Stimulated activated CD4-positive, alpha-beta T cell treated with anti-CD3 and anti-CD28 coated beads, TNF-alpha, amount 100 ng/mL, for 24 hours (primary cell): ENCODE results near the gene TIAM1.

Source experiments
- DNase-seq, 3 experiments: peaks; one replicate each; pipeline ENCODE4 v3.0.0-alpha.2; 2020; ENCODE audit warnings: low read depth in 3 of 3

Gene TIAM1

DNA sequence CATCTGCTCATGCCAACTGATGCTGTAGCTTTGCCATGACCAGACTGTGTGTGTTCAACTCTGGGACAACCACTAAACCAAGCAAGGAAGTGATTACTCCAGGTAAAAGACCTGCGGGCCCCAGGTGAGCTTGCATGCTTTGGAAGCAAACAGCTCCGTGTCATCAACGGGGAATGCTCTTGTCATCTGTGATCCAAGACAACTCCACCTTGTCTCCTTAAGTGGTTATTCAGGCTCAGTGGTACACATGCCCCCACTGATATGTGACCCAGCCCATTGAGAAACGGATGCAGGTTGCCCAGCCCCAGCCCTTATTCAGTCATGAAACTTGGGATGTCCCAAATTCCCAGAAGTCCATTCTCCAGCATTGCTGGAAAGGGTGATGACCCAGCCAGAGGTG, 89.0 kb downstream of the TIAM1 start:
- DNase-seq, result no peak

DNA sequence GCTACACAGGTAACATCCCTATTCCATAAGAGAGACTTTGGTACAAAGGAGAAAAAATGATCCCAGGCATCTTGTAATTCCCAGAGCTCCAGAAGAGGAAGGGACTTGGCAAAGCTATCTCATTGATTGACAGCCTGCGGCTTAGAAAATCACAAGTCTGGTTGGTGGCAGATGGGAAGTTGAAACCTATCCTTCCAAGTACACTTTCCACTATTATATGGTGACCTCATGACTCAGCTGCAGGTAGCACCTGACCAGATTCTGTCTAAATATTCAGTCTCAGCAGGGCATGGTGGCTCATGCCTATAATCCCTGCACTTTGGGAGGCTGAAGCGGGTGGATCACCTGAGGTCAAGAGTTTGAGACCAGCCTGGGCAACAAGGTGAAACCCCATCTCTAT, 89.9 kb downstream of the TIAM1 start:
- no peak for DNase-seq

DNA sequence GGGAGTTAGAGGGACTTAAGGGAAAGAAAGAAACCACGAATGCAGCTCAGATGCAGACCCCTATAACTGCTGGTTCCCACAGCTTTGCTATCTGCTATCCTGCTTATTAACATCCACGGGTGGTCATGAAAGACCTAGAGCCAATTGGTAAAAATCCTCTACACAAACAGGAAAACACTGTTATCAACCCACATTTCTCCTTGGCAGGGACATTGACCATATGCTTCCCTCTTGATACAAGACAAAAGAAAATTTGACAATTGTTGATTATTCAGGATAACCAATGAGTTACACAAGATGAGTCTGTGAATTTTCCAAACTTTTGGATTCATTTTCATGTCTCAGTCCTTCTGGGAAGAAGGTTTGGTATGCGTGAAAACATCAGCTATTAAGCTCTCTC, 90.4 kb downstream of the TIAM1 start:
- DNase-seq, result no peak

DNA sequence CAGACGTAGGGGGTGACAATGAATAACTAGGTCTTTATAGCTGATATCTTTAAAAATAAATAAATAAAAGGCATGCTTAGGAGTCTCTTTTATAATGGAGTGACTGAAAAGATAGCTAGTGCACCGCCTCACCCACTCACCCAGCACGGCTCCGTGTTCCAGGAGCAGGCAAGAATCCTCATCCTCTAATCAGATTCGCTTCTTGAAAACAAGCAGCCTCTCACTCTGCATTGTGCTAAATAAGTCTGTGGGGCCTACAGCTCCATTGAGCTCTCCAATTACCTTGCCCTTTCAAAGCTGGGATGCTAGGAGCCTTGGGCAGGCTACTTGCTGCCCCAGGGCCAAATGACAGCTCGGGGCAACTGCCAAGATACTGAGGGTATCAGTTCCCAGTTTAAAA, 91.5 kb downstream of the TIAM1 start:
- DNase-seq, result no peak

DNA sequence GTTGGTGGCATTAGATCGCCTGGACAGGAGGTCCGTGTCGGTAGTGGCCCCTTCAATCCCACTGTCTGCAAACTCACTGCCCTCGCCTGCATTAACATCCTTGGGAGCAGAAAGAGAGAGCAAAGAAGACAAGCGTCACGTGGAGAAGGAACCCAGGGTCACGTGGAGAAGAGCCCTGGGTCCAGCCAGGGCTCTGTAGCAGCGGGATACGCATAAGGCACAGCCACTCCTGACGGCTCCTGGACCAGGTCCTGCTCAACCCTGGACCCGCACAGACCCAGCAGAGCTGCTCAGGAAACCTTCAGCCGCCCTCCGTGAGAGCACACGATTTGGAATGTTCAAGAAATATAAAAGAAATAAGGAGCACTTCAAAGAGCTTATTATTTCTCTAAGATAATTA, 92.0 kb downstream of the TIAM1 start:
- no peak for DNase-seq

DNA sequence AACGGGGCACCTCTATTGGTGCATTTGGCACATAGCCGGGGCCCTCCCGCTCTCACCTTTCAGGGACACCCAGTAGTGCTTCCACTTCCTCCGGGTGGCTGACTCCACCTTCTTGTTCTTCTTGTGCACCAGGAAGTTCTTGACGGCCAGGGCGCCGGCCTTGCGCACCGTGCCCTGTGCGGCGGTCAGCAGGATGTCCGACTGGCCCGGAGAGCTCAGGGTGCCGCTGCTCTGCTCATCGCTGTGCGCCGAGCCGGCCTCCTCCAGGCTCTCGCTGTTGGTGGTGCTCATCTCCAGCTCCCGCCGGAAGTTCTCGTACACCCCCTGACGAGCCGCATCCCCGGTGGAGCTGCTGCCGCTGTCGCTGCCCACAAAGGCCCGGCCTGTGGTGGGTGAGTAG, 92.4 kb downstream of the TIAM1 start:
- no peak for DNase-seq

DNA sequence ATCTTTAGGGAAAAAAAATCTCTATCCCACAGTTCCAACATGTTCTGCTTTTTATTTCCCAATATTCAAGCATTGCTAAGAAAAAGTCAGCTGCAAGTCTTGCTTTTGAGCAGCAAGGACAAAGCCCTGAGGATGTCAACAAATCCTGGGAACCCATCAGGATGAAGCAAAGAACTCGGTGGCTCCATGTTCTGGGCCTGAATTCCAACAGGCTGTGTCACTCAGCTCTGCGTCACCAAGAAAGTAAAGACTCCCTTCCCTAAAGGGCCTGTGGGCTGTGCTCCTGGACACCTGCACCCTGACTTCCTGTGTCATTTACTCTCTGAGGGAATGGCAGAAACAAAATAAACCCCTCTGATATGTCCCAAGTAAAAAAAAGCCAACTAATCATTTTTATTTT, 95.5 kb downstream of the TIAM1 start:
- DNase-seq, result no peak

DNA sequence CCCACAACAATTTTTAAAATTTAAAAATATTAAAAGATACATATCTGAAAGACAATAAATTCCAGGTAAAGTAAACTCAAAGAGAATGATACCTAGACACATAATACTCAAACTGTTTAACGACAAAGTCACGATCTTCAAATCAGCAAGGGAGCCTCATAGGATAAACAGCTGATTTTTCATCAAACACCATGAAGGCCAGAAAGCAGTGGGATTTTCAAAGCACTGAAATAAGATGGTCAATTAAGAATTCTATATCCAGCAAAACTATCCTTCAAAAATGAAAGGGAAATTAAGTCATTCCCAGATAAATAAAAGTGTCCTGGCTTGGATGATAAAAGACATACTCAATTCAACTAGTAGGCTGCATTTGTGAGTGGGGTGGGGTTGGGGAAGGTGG, 100.5 kb downstream of the TIAM1 start:
- no peak for DNase-seq

DNA sequence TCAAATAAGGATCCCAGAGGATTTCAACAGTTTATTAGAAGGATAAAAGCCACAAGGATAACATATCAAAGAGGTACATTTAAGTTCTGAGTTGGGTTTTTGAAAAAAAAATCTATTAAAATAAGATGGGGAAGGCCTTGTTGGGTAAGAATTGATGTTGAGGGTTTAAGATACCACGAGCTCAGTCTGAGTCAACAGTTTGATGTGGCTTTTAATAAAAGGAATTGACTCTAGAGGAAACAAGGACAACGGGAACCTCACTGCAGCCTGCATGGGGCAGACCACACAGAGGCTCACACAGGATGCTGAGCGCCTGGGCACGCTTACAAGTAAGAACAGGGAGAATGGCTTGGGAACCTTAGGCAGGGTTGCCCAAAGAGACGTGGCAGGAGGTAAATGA, 107.5 kb downstream of the TIAM1 start:
- DNase-seq, result no peak

DNA sequence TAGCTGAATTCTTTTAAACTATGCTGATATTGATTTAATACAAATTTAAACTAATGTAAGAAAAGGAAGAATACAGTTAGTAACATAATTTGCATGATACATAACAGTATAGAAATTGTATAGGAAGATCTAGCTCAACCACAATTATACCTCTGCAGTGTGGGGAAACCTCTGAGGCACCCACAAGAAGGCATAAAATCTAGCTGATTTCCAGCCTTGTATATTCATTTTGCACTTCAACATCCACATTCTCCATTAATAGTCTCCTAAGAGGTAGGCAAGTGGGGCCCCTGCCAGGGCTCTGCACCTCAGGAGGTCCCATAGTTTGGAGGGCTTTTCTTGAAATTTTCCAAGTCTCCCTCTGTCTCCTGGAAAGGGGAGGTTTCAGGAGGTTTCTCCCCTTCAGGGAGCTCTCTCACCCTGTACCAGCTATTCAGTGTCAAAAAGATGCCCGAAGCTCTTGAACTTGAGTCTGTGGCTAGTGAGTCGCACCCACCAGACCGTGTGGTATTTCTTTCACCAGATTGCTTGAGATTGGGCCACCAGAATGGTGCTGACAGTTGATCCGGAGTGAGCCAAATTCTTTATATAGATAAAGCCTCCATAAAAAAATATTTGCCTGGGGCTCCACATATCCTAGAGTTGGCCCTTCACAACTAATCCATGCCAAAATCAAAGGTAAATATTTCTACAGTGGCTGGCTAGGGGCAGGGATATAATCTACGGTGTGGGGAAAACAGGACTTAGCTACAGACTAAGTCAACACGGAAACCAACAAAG, 108.2 kb downstream of the TIAM1 start:
- DNase-seq, result no peak

DNA sequence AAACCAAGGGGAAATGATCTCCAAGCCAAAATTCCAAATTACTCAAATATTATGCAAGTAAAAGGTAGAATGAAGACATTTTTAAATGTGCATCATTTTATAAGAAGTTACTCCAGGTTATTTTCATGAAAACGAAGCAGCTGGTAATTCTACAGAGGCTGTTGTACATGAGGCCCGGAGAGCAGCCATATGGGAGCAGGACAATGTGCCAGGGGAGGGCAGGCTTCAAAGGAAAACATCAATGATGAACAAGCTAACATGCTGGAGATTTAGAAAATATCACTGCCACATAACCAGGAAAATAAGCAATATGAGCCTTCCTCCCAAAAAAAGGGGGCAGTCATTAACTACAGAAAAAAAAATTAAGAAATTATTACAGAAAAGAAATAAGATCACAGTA, 109.1 kb downstream of the TIAM1 start:
- no peak for DNase-seq

DNA sequence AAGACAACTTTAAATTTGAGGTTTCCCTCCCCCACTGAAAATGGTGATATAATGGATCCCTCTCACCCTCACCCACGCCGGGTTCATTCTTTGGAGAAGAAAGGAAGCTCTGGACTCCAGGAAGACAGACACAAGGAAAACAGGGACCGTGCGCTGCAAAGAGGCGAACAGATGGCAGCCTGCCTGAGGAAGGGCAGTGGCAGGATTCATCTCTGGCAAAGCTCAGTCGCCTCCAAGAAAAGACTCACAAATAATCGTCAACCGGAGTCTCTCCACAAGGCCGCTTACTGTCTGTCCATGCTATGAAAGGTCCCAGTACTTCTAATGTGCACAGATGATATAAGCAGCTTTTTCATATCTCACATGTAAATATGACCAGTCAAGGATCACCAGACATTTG, 110.3 kb downstream of the TIAM1 start:
- DNase-seq, result no peak

DNA sequence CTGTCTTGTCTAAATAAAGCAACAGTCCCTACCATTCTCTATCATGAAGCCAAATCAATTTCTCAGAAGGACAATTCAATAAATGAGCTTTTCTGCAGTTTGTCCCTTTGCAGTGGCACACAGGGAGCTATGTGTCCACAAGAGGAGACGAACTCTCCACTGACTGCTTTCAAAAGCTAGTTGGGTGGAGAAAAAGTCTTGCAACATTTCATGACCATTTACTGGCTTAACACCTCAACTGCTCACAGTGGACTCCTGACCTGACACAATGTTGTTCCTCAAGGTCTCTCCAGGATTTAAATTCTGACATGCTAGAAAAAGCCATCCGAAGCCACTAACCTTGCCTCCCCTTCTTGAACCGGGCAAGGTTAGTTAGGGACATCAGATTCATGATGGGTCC, 111.7 kb downstream of the TIAM1 start:
- DNase-seq, result no peak

DNA sequence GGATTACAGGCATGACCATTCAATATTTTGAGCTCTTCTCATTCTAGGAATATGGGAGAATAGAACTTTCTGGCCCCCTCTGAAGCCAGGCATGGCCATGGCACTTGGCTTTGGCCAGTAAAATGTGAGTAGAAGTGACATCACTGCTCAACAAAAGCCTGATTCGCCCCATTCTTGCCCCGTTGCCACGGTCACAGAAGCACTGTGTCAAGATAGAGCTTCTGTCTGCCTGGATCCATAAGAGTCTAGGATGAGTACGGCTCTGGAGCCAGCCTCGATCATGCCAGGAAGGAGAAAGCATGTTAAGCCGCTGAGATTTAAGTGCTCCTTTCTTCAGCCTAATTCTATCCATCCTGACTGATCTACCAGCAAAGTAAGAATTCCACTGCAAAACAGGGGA, 113.1 kb downstream of the TIAM1 start:
- DNase-seq, result no peak

DNA sequence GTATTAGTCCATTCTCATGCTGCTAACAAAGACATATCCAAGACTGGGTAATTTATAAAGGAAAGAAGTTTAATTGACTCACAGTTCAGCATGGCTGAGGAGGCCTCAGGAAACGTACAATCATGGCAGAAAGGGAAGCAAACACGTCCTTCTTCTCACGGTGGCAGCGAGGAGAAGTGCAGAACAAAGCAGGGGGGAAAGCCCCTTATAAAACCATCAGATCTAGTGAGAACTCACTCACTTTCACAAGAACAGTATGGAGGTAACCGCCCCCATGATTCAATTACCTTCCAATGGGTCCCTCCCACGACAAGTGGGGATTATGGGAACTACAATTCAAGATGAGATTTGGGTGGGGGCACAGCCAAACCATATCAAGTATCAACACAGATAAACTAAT, 115.3 kb downstream of the TIAM1 start:
- DNase-seq, result peak in 1 of 3 experiments; percentile 3

DNA sequence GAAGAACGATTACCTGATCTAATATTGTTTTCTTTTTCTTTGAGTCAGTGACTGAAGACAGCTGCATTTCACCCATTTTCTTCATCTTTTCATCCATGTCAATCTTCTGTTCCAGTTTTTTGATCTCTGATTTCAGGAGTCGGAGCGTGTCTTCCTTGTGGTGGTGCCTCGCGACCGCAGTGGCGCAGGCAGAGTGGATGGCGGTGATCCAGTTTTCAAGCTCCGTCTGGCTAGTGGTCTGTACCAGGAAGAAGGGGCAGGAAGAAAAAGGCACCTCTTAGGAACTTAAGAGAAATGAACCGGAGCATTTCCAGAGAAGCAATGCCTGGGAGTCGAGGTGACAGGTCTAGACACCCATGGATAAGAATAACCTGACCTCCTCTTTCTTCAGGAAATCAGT, 118.3 kb downstream of the TIAM1 start:
- DNase-seq, result no peak

DNA sequence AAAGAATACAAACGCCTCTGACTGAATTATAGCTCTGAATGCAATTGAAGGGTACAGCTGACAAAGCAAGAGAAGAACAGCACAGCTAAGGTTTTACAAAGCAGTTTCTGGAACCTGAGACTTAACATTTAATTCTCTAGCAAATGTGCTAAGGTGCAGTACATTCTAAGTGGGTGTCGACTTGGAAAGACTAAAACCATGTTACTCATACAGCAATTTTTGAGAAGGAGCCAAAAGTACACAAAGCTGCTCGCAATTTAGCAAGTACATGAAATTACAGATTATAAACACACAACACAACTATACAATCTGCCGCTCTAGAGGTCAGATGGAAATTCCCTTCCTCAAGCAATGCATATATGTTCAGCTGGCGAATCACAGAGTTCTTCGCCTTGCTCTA, 121.9 kb downstream of the TIAM1 start:
- DNase-seq, result no peak

DNA sequence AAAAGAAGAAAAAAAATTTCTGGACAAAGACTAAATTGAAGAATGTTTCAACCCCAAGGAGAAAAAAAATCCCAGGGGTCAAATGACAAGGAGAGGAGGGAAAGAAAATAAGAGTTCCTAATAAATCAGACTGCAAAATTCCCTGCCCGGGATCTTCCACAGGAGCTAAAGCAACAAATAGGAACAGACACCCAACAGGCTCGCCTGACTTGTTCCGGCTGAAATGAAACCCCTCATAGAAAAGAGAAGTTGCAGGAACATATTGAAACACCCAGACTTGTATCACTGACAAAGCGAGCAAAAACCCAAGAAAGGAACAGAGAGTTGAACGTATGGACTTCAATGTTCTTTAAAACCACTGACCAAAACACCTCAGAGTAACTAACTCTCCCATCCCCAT, 123.0 kb downstream of the TIAM1 start:
- DNase-seq, result no peak

DNA sequence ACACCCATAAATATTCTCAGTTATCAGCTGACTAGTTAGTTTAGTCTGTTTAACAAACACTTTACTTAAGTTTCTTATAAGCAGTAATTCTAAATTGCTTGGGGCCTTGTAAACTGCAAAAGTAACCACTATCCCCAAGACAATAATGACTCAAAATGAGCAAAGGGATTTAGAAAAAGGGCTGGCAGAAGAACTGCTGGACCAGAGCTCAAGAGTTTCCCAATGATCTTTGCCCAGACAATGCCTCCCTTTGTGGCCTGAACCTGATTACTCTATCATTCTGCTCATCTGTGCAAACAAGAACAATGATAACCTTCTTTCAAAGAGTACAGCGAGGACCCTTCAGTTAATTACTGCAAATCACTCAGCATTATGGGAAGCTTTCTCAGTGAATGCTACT, 123.5 kb downstream of the TIAM1 start:
- DNase-seq, result no peak

DNA sequence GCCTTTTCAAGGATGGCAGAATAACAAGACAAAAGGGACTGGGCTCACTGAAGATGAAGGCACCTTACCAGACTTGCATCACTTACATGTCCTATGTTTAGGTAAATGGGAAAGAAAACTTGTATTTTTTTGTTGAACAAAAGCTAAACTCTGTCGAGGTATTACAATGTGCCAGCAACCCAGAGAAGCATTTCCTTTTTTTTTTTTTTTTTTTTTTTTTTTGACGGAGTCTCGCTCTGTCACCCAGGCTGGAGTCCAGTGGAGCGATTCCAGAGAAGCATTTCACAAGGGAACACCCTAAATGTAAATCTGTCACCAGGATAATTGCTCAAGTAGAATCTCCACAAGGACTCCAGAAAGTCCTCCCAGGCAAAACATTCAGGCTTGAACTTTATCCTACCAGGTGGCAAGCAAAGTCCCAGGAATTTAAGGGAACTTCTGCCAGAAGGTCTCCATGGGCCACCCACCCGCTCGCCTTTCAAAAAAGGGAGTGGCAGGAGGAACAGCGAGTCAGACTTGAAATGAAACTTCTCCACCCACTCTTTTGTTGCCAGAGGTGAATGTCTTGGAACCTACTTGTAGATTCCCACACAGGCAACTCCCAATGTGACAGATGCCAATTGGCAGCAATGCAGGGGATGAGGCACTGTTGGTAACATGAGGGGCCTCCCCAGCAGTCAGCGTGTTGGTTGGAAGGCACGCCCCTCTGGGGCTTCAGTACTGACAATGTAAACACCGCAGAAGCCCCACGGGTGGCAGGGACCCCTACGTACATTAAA, 125.0 kb downstream of the TIAM1 start:
- DNase-seq, result no peak

DNA sequence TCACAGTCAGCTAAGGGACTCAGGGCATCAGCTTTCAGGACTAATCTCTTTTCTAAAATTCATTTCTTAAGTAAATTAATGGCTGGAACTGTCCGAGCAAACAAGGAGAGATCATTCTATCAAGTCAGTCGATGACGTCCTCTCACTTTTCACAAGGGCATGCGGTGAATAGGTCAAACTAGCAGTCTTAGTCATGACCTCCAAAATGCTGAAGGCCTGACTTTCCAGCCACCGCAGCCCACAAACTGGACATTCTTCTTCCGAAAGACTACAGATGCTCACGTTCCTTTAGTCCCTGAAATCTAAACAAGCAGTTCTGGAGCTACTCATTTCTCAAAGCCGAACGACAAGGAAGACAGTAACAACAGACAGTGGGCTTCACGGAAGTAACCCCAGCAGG, 127.9 kb downstream of the TIAM1 start:
- DNase-seq, result no peak

DNA sequence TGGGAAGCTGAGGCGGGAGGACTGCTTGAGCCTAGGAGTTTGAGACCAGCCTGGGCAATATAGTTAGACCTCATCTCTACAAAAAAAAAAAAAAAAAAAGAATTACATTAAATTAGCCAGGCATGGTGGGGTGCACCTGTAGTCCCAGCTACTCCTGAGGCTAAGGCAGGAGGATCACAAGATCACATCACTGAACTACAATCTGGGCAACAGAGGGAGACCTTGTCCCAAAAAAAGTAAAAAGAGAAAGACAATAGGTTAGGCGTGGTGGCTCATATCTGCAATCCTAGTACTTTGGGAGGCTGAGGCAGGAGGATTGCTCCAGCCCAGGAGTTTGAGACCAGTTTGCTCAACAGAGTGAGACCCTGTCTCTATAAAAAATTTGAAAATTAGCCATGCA, 130.3 kb downstream of the TIAM1 start:
- no peak for DNase-seq

DNA sequence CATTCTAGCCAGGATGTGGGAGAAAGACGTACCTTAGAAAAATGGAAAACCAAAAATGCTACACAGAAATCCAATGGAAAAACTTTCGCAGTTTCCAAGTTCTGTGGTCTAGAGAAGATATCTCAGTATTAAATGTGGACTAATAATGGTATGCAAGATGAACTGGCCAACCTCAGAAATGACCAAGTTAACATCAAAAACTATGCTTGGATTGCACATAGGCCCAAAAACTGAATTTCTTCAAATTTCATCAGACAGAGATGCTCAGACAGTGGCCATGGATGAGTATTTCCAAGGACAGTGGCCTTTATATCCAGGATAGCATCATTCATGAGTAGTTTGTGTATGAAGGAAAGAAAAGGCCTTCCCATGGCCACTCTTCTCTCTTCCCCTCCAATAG, 132.2 kb downstream of the TIAM1 start:
- DNase-seq, result no peak

DNA sequence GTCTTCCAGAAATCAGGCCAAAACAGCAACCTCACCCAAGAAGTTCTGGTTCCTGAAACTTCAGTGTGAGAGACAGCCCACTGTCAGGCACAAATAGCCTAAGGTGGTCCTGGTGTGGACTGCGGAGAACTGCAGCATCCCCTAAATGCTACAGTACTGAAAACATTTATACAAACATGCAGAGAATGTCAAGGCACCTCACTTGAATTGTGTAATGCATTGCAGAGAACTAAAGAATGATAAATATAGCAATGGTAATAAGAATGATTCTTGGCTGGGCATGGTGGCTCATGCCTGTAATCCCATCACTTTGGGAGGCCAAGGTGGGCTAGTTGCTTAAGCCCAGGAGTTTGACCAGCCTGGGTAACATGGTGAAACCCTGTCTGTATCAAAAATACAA, 138.6 kb downstream of the TIAM1 start:
- no peak for DNase-seq
